Erythroblast (primary cell): Measurements from ENCODE around the gene FAM168A.

Experiments
- DNase-seq, 2 experiments: peaks; one replicate each; lab custom pipeline; 2025; lab: John Stamatoyannopoulos, UW
- GATA1 ChIP-seq: IDR thresholded peaks from 2 replicates; pipeline ENCODE4 v1.6.1; 2011; ENCODE audit warnings: low read depth, mild to moderate bottlenecking, control low read depth, low read length, moderate library complexity
- POLR2A ChIP-seq: IDR thresholded peaks from 2 replicates; pipeline ENCODE4 v1.6.1; 2011; ENCODE audit warnings: mild to moderate bottlenecking, low read length

FAM168A gene

DNA sequence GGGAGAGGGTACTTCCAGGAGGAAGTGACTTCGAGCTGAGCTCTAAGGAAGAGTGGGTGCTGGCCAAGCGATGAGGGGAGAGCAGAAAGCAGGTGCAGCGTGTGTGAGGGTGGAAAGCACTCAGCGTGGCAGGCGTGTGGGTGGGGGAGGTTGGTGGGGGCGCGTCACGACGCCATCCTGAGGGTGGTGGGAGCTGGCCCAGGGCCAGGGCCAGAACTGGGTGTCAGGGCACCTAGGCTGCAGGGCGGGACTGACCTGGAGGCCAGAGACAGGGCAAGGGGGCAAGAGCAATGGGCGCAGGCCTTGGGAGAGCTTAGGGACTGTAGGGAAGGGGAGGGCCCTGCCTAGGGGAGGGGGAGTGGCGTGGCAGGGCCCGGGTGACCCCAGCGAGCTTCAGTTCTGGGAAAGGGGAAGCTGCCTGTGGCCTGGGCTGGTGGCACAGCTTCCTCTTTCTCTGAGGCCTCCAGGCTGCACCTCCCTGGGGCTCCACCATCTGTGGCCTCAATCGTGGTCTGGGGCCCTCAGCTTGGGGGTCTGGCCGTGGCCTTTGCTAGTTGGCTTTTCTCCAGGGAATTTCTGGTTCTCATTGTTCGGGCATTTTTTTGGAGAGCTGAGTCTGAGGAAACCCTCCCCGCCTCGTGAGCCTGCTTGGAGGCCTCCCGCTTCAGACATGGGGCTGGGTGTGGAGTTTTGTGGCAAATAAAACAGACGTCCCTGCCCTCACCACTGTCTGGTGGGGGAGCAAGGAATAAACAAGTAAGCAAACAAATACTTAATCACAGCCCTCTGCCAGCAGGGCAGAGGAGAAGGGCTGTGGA is 212.8 kb downstream of the FAM168A start:
- DNase-seq: peak; percentile 35 to 54
- TF ChIP-seq GATA1 (no peak), POLR2A (no peak)

GRCh38 chr11:73384531-73384871 is 213.4 kb downstream of the FAM168A start:
- DNase-seq: no peak
- no peak for TF ChIP-seq POLR2A
- no peak for TF ChIP-seq GATA1

GRCh38 chr11:73384125-73384441 is 213.8 kb downstream of the FAM168A start:
- no peak for DNase-seq
- TF ChIP-seq GATA1: no peak
- TF ChIP-seq POLR2A: no peak

DNA sequence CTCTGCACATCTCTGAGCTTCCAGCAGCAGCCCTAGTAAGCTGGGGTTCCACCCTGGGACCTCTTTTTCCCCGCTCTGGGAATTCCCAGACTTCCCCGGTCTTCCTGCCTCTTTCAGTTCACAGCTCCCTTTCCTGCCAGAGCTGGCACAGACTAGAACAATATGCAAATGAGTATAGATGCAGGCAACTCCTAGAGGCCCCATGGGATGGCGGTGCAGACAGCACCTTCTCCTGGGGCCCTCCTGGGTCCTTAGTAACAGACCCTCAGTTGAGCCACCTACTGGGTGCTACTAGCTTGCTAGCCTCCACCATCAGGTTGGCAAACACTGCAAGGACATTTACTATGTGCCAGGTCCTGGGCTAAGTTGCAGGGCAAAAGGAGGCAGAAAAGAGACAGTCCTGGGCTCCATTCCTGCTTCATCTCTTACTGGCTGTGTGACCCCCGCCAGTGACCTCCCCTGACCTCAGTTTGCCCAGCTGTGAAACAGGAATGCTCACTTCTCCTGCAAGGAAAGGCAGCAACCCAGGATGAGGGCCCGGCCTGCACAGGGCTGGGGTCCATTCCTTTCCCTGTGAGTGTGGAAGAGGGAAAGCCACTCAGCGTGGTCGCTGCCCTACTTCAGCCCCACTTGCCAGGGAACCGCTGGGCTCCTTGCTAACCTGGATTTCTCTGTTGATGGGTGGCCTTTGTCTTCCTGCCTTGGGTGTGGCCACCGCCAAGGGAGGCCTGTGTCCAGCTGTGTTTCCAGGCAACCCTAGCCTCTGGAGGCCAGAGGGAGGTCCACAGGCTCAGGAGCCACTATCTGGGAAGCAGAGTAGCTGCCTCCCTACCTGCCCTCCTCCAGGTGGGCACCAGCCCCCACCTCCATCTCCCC is 214.4 kb downstream of the FAM168A start:
- TF ChIP-seq GATA1 (no peak), POLR2A (no peak)
- peak; percentile 18 to 22 for DNase-seq

DNA sequence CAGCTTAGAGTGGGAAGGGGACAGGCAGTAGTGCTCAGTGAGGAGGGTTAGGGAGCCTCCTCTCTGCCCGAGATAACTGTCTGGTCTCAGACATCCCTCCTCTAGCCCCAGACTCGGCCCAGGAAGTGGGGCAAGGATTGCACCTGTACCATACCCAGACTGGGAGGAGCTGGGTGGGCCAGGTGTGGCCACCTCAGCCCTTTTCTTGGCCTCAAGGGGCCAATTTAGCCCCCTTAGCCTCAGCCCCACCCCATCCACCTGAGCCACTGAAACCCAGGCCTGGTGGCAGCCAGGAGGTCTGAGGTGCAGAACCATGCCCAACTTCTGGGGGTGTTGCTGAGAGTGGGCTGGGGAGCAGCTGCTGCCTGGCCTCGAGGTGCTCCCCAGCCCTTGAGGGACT is 215.2 kb downstream of the FAM168A start:
- DNase-seq: no peak
- TF ChIP-seq GATA1 (no peak), POLR2A (no peak)

- TF ChIP-seq GATA1 (no peak), POLR2A (no peak)
- no peak for DNase-seq
Measured at GRCh38 chr11:73382183-73382582, 215.7 kb downstream of the FAM168A start.

GRCh38 chr11:73381589-73381988 is 216.3 kb downstream of the FAM168A start:
- peak; percentile 26 to 45 for DNase-seq
- TF ChIP-seq GATA1 (no peak), POLR2A (no peak)

- no peak for DNase-seq
- no peak for TF ChIP-seq POLR2A
- TF ChIP-seq GATA1: no peak
Measured at GRCh38 chr11:73380897-73381410, 217.0 kb downstream of the FAM168A start.

GRCh38 chr11:73380331-73380730 is 217.6 kb downstream of the FAM168A start:
- TF ChIP-seq POLR2A (no peak), GATA1 (no peak)
- DNase-seq: peak in 1 of 2 experiments; percentile 16

DNA sequence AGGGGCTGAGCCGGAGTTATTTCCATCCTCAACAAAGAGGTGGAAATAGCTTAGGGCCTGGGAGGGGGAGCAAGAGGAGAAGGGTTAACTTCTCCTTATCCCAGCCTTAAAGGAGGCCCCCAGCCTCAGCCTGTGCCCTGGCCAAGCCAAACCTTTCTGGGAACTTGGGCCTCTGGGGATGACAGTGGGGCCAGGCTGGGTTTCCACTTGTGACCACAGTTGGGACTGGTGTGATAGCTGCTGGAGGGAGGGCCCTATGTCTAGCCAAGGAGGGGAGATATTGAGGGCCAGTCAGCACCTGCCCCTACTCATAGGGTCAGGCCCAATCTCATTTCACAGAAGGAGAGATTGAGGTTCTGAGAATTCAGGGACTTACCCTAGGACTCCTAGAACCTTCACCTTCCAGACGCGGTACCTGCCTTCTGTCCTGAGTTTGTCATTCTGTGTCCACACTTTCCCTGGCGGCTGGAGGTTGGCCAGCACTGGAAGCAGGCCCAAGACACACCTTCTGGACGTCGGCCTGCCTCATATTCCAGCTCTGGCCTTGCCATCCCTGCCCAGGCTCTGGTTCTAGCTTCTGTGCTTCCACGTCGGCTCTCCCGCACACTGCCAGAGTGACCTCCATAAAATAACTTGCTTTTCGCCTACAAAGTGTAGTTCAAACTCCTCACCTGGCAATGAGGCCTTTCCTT is 218.6 kb downstream of the FAM168A start:
- TF ChIP-seq GATA1: no peak
- no peak for TF ChIP-seq POLR2A
- DNase-seq: peak; percentile 65 to 68

DNA sequence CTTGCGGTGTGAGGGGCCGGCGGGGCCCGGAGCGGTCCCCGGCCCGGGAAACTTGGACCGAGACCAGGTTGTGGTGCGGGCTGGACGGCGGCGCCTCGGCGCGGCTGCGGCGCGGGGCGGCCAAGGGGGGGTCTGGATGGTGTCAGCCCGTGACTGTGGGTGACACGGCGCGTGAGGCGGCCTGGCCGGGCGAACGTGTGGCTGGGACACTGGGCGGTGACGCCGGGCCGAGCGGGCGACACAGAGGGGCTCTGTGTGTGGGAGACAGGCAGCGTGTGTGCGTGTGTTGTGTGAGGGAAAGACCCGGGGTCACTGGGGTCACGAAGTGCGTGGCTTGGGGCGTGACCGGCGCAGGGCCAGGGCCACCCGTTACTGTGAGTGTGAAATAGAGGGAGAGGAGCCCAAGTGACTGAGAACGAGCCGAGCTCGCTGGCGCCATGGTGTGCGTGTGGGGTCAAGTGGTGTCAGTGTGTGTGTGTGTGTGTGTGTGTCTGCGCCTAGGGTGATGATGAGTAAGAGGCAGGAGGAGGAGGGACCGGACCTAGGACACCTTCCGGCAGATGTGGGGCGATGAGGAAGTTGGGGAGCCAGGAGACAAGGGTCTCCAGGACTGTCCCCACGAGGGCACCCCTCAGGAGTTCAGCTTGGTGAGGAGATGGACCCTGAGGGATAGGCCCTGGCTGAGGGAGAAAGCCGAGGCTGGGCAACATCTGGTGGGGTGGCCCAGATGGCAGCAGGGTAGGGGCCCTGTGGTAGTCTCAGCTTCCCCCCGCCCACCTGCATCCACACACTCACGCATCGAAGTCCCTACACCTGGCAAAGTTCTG is 220.9 kb downstream of the FAM168A start:
- no peak for TF ChIP-seq GATA1
- no peak for TF ChIP-seq POLR2A
- peak; percentile 84 to 87 for DNase-seq

DNA sequence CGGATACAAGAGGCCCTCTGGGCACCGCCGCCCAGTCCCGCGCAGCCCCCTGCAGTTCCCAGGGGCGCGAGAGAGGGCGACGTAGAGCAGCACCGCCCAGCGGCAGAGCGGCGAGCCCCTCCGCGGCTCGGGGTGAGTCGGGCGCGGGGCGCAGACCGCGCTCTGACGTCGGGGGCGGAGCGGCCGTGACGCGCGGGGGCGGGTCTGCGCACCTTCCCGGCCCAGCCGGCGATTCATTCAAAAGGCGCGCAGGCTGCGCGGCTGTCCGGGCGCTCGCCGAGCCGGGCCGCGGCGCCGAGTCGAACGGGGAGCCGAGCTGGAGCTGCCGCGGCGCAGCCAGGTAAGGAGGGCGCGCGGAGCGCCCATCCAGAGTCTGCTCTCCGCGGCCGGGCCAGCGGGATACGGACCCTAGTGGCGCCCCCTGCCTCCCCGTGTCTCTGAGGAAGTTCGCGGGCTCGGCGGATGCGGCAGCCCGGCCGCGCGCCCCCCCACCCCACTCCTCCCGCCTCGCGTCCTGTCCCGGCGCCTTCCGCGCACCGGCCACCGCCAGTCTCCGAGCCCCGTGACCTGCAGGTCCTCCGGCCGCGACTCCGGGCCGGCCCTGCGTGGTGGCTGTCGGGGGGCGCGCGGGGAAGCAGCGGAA is 221.6 kb downstream of the FAM168A start, which contains the start of gene RELT:
Gene RELT (plus strand): TSS at position 240 of the 643 bp plus-strand sequence. CDS start 12,738 bp downstream, outside the sequence.
- TF ChIP-seq GATA1 (no peak), POLR2A (peak; percentile 94)
- peak; percentile 97 to 99 for DNase-seq

GRCh38 chr11:73375830-73376159 is 222.1 kb downstream of the FAM168A start:
- no peak for DNase-seq
- TF ChIP-seq POLR2A (no peak), GATA1 (no peak)
